CD4-positive, alpha-beta memory T cell (primary cell): Measurements from ENCODE around the gene CEP55. TPM values are rescaled to one million over a fixed set of nuclear protein-coding genes. Genes with fewer than 3 reads are reported as not detected.

Source experiments
- CTCF ChIA-PET: fragments of 350-600 bp; sonication (Branson Sonifier 250); formaldehyde crosslinking; loops from one replicate; lab custom pipeline; 2021; ENCODE audit warnings: inconsistent platforms; ENCODE audit not compliant: partially characterized antibody; lab: Charles Lee
- POLR2A ChIA-PET: fragments of 350-600 bp; sonication (Branson Sonifier 250); formaldehyde crosslinking; loops from one replicate; lab custom pipeline; 2021; ENCODE audit not compliant: partially characterized antibody; lab: Charles Lee
- DNase-seq, 5 donors: peaks; one replicate each; pipeline versions ENCODE4 v3.0.0 to v3.0.0-alpha.2; 2020 to 2022; ENCODE audit warnings: mixed read lengths in 1 of 5
- H3K27ac ChIP-seq: one replicate; pipeline ENCODE4 v1.7.0; 2013; ENCODE audit warnings: low read depth, low read length
- H3K27me3 ChIP-seq: 2 replicates; pipeline ENCODE4 v1.7.0; 2013; ENCODE audit warnings: mild to moderate bottlenecking, low read length, moderate library complexity; ENCODE audit not compliant: insufficient read depth
- H3K36me3 ChIP-seq: 2 replicates; pipeline ENCODE4 v1.7.0; 2013; ENCODE audit warnings: mild to moderate bottlenecking, low read length, moderate library complexity; ENCODE audit not compliant: insufficient read depth
- H3K4me1 ChIP-seq: 2 replicates; pipeline ENCODE4 v1.7.0; 2013; ENCODE audit warnings: mild to moderate bottlenecking, low read length, moderate library complexity; ENCODE audit not compliant: insufficient read depth
- H3K4me3 ChIP-seq, 2 donors: one replicate each; pipeline ENCODE4 v1.7.0; 2013; ENCODE audit warnings: low read length in 2 of 2, mild to moderate bottlenecking in 1 of 2
- H3K9me3 ChIP-seq, 2 donors: one replicate each; pipeline ENCODE4 v1.7.0; 2013; ENCODE audit warnings: low read length in 2 of 2, control low read depth in 1 of 2; ENCODE audit not compliant: control insufficient read depth in 1 of 2
- H3K27ac Mint-ChIP-seq, 7 donors: one replicate each; pipeline ENCODE4 v1.8.0; 2020 to 2021; ENCODE audit warnings: mixed read lengths in 7 of 7, mild to moderate bottlenecking in 6 of 7, inconsistent platforms in 3 of 7, moderate library complexity in 3 of 7
- H3K27me3 Mint-ChIP-seq, 2 donors: one replicate each; pipeline ENCODE4 v1.8.0; 2020 to 2021; ENCODE audit warnings: mixed read lengths in 2 of 2
- H3K36me3 Mint-ChIP-seq, 2 donors: one replicate each; pipeline ENCODE4 v1.8.0; 2020 to 2021; ENCODE audit warnings: mixed read lengths in 2 of 2, inconsistent platforms in 1 of 2, mild to moderate bottlenecking in 1 of 2
- H3K4me1 Mint-ChIP-seq, 4 donors: one replicate each; pipeline ENCODE4 v1.8.0; 2020 to 2021; ENCODE audit warnings: mixed read lengths in 4 of 4, mild to moderate bottlenecking in 1 of 4
- H3K4me3 Mint-ChIP-seq, 8 donors: one replicate each; pipeline ENCODE4 v1.8.0; 2020 to 2021; ENCODE audit warnings: mixed read lengths in 8 of 8, mild to moderate bottlenecking in 7 of 8, moderate library complexity in 6 of 8, inconsistent platforms in 3 of 8
- H3K9me3 Mint-ChIP-seq, 8 donors: one replicate each; pipeline ENCODE4 v1.8.0; 2020 to 2021; ENCODE audit warnings: mixed read lengths in 8 of 8, mild to moderate bottlenecking in 5 of 8, inconsistent platforms in 3 of 8, moderate library complexity in 1 of 8
- intact Hi-C: fragments of 100-400 bp; cut with micrococcal nuclease; formaldehyde crosslinking; loops from one replicate; pipeline ENCODE4 v1.15.1; 2023
- polyA plus RNA-seq, 2 donors: library from polyadenylated mRNA; unstranded; fragments of 300-500 nt; fragmentation: Illumina TruSeq; gene quantifications; one replicate each; pipeline ENCODE4 v1.2.3, GENCODE V29; 2021
- total RNA-seq, 2 experiments: library from RNA; stranded (reverse); gene quantifications; one replicate each; pipeline ENCODE4 v1.2.3, GENCODE V29; 2021

CEP55 gene
- total and polyA plus RNA-seq, 4 experiments from 2014 or later = 0.17 to 0.69 (median 0.33) TPM

- CTCF ChIA-PET = no interaction called here
- intact Hi-C loops = loop anchor here (10.0 kb wide), 2 partner anchors 115 to 365 kb away; no protein-coding TSS in a partner anchor
- no peak overlapping the region for H3K27ac Mint-ChIP-seq
- no peaks in the 10 kb centered on the region for H3K27me3 ChIP-seq
- H3K9me3 ChIP-seq = no peaks in the 10 kb centered on the region
- no peak overlapping the region for H3K27ac ChIP-seq
- no peaks in the 10 kb centered on the region for H3K4me1 ChIP-seq
- peaks cover 0 to 2% (median 0%) of the 10 kb centered on the region in 4 donors for H3K4me1 Mint-ChIP-seq
- DNase-seq = no peak
- no peaks in the 10 kb centered on the region for H3K36me3 Mint-ChIP-seq
- no peak overlapping the region for H3K4me3 Mint-ChIP-seq
- no peak overlapping the region for H3K4me3 ChIP-seq
- no peaks in the 10 kb centered on the region for H3K9me3 Mint-ChIP-seq
- no peaks in the 10 kb centered on the region for H3K36me3 ChIP-seq
- POLR2A ChIA-PET = no interaction called here
- peaks cover 14 to 16% of the 10 kb centered on the region in 2 donors for H3K27me3 Mint-ChIP-seq
Observed at GRCh38 chr10:93559490-93559889, 63.1 kb downstream of the CEP55 start.

DNA sequence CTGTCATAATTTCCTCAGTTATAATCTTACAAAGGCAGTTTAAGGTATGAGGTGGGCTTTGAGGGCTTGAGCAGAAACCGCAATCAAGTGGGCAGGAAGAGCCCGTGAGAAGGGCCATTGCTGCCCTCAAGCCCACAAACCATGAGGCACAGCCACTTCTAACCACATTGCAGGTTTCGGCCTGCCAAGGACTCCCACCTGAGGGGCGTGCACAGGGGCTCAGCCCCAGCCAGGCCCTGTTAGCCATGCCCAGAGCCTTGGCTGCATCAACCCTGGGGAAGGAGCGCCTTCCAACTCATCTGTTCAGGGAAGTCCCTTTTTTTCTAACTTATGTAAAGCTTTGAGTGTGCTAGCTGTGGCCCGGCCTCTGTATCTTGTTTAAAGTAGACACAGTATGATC is 64.1 kb downstream of the CEP55 start:
- ChIA-PET POLR2A (no interaction called here), CTCF (interaction anchor here (0.9 kb wide), 1 partner anchor 8 kb away, joined by 3 read pairs; no protein-coding TSS in a partner anchor)
- Histone ChIP-seq H3K27me3 (no peaks in the 10 kb centered on the region), H3K9me3 (no peaks in the 10 kb centered on the region), H3K4me3 (no peak overlapping the region), H3K27ac (no peak overlapping the region), H3K36me3 (no peaks in the 10 kb centered on the region), H3K4me1 (no peaks in the 10 kb centered on the region)
- DNase-seq = no peak
- H3K4me3 Mint-ChIP-seq = no peak overlapping the region
- peaks cover 22 to 23% of the 10 kb centered on the region in 2 donors for H3K27me3 Mint-ChIP-seq
- intact Hi-C loops = no loop called here
- H3K4me1 Mint-ChIP-seq = no peaks in the 10 kb centered on the region
- H3K27ac Mint-ChIP-seq = no peak overlapping the region
- no peaks in the 10 kb centered on the region for H3K36me3 Mint-ChIP-seq
- no peaks in the 10 kb centered on the region for H3K9me3 Mint-ChIP-seq

DNA sequence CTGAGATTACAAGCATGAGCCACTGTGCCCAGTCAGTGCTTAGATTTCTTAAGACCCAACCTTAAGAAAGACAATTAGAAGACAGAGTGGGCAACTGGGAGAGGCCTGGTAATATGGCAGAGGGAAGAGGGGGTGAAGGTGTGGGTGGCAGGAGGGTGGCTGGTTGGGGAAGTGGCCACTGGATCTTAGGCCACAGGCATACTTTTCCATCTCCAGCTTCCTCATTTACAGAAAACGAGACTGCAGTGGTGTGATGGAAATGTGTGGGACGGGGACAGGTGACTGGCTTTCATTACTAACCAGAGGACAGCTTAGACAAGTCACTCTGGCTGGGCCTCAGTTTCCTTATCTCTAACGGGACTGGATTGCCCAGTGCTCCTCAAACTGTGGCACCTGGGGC is 69.0 kb downstream of the CEP55 start:
- H3K4me3 Mint-ChIP-seq = no peak overlapping the region
- H3K27ac ChIP-seq = no peak overlapping the region
- POLR2A ChIA-PET = no interaction called here
- no peaks in the 10 kb centered on the region for H3K9me3 ChIP-seq
- no peaks in the 10 kb centered on the region for H3K4me1 ChIP-seq
- no peaks in the 10 kb centered on the region for H3K36me3 Mint-ChIP-seq
- CTCF ChIA-PET = no interaction called here
- peaks cover 0 to 7% (median 2%) of the 10 kb centered on the region in 4 donors for H3K4me1 Mint-ChIP-seq
- intact Hi-C loops = no loop called here
- no peaks in the 10 kb centered on the region for H3K36me3 ChIP-seq
- H3K4me3 ChIP-seq = no peak overlapping the region
- no peak overlapping the region for H3K27ac Mint-ChIP-seq
- H3K27me3 Mint-ChIP-seq = peaks cover 33 to 41% of the 10 kb centered on the region in 2 donors
- DNase-seq = no peak
- no peaks in the 10 kb centered on the region for H3K27me3 ChIP-seq
- H3K9me3 Mint-ChIP-seq = no peaks in the 10 kb centered on the region

DNA sequence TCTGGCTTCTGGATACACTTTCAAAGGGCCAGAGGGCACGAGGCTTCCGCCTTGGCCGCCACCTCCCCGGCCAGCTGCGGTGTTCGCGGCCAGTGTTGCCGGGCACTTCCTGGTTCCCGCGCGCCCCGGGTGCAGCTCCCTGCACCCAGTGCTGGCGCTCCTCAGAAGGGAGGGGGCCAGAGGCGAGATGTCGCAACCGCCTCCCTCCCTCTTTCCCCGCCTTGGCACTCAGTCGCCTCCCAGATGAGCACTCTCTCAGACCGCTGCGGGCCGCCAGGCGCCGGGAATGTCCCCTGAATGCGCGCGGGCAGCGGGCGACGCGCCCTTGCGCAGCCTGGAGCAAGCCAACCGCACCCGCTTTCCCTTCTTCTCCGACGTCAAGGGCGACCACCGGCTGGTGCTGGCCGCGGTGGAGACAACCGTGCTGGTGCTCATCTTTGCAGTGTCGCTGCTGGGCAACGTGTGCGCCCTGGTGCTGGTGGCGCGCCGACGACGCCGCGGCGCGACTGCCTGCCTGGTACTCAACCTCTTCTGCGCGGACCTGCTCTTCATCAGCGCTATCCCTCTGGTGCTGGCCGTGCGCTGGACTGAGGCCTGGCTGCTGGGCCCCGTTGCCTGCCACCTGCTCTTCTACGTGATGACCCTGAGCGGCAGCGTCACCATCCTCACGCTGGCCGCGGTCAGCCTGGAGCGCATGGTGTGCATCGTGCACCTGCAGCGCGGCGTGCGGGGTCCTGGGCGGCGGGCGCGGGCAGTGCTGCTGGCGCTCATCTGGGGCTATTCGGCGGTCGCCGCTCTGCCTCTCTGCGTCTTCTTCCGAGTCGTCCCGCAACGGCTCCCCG is 70.2 kb downstream of the CEP55 start, which contains the start of gene FFAR4:
FFAR4 (plus strand) TSS at position 231 of the 842 bp plus-strand sequence; CDS start at position 287, 56 bp downstream.
- H3K4me1 ChIP-seq = no peaks in the 10 kb centered on the region
- ChIA-PET POLR2A (no interaction called here), CTCF (no interaction called here)
- H3K27ac ChIP-seq = no peak within 1 kb of the TSS
- no peak within 1 kb of the TSS for H3K4me3 ChIP-seq
- peaks cover 35 to 40% of the 10 kb centered on the region in 2 donors for H3K27me3 Mint-ChIP-seq
- no peak within 1 kb of the TSS for H3K27ac Mint-ChIP-seq
- DNase-seq = no peak
- peak within 1 kb of the TSS in 1 of 8 donors; percentile 17 for H3K4me3 Mint-ChIP-seq
- no peaks in the 10 kb centered on the region for H3K36me3 ChIP-seq
- H3K36me3 Mint-ChIP-seq = no peaks in the 10 kb centered on the region
- H3K4me1 Mint-ChIP-seq = peaks cover 0 to 7% (median 2%) of the 10 kb centered on the region in 4 donors
- H3K27me3 ChIP-seq = peaks cover 3% of the 10 kb centered on the region
- H3K9me3 Mint-ChIP-seq = no peaks in the 10 kb centered on the region
- intact Hi-C loops = no loop called here
- no peaks in the 10 kb centered on the region for H3K9me3 ChIP-seq

DNA sequence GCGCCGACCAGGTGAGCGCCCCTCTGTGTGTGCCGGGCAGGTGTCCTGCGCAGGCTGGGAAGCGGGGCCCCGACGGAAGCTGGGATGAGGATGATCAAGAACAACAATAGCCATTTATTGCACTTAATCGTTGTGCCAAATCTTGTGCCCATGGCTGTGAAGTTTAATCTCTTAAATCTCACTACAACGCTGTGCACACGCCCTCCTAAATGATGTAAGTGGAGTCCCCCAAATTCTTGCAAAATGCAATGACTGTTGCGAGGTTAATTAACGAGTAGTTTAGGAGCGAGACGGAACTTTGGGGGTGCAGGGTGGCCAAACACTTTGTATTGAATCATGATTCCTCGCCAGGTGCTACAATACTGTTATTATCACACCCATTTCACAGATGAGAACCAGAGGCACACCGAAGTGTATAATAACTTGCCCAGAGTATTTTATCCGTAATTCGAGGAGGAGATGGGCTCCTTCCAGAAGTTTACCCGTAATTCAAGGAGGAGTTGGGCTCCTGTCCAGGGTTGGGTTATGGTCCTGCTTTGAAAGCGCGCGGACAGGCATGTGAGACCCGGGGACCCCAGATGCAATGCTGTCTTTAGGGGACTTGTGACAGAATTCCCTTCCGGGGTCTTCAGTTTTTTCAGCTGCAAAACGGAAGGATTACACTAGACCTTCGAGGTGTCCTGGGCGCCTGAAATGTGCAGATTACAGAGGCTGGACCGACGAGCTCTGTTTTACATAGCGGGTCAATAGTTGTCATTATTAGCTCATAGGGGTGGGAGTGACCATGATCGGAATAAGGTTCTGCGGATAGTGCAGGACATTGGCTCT is 71.1 kb downstream of the CEP55 start:
- Histone ChIP-seq H3K27ac (no peak overlapping the region), H3K4me3 (no peak overlapping the region), H3K27me3 (peaks cover 3% of the 10 kb centered on the region), H3K9me3 (no peaks in the 10 kb centered on the region), H3K36me3 (no peaks in the 10 kb centered on the region), H3K4me1 (no peaks in the 10 kb centered on the region)
- POLR2A ChIA-PET = no interaction called here
- intact Hi-C loops = no loop called here
- Mint-ChIP-seq H3K27ac (no peak overlapping the region), H3K4me1 (peaks cover 0 to 8% (median 4%) of the 10 kb centered on the region in 4 donors), H3K4me3 (no peak overlapping the region), H3K9me3 (no peaks in the 10 kb centered on the region), H3K27me3 (peaks cover 39 to 48% of the 10 kb centered on the region in 2 donors), H3K36me3 (no peaks in the 10 kb centered on the region)
- CTCF ChIA-PET = interaction anchor here (1.1 kb wide), 1 partner anchor 10 kb away, joined by 3 read pairs; no protein-coding TSS in a partner anchor
- no peak for DNase-seq

- H3K36me3 Mint-ChIP-seq = no peaks in the 10 kb centered on the region
- H3K9me3 ChIP-seq = no peaks in the 10 kb centered on the region
- peaks cover under 1 to 12% (median 5%) of the 10 kb centered on the region in 4 donors for H3K4me1 Mint-ChIP-seq
- H3K27me3 ChIP-seq = peaks cover 3% of the 10 kb centered on the region
- H3K27ac Mint-ChIP-seq = no peak overlapping the region
- peaks cover 39 to 50% of the 10 kb centered on the region in 2 donors for H3K27me3 Mint-ChIP-seq
- no peak for DNase-seq
- no peaks in the 10 kb centered on the region for H3K4me1 ChIP-seq
- no peak overlapping the region for H3K4me3 Mint-ChIP-seq
- H3K4me3 ChIP-seq = no peak overlapping the region
- no peak overlapping the region for H3K27ac ChIP-seq
- H3K9me3 Mint-ChIP-seq = no peaks in the 10 kb centered on the region
- intact Hi-C loops = no loop called here
- POLR2A ChIA-PET = no interaction called here
- CTCF ChIA-PET = interaction anchor here (0.6 to 1.1 kb wide), 2 partner anchors 11 kb away, joined by 3 read pairs; no protein-coding TSS in a partner anchor
- H3K36me3 ChIP-seq = no peaks in the 10 kb centered on the region
Observed at GRCh38 chr10:93568105-93568390, 71.6 kb downstream of the CEP55 start.

GRCh38 chr10:93570383-93570782 is 74.0 kb downstream of the CEP55 start:
- intact Hi-C loops = no loop called here
- no peaks in the 10 kb centered on the region for H3K36me3 Mint-ChIP-seq
- peaks cover 5 to 20% (median 9%) of the 10 kb centered on the region in 4 donors for H3K4me1 Mint-ChIP-seq
- Histone ChIP-seq H3K27me3 (peaks cover 3% of the 10 kb centered on the region), H3K4me3 (no peak overlapping the region), H3K9me3 (no peaks in the 10 kb centered on the region), H3K4me1 (peaks cover 6% of the 10 kb centered on the region), H3K36me3 (no peaks in the 10 kb centered on the region), H3K27ac (no peak overlapping the region)
- H3K4me3 Mint-ChIP-seq = no peak overlapping the region
- peaks cover 36 to 50% of the 10 kb centered on the region in 2 donors for H3K27me3 Mint-ChIP-seq
- CTCF ChIA-PET = no interaction called here
- POLR2A ChIA-PET = no interaction called here
- no peaks in the 10 kb centered on the region for H3K9me3 Mint-ChIP-seq
- DNase-seq = no peak
- H3K27ac Mint-ChIP-seq = no peak overlapping the region
